Measurements from ENCODE around the gene HSPA4.

Gene HSPA4

DNA sequence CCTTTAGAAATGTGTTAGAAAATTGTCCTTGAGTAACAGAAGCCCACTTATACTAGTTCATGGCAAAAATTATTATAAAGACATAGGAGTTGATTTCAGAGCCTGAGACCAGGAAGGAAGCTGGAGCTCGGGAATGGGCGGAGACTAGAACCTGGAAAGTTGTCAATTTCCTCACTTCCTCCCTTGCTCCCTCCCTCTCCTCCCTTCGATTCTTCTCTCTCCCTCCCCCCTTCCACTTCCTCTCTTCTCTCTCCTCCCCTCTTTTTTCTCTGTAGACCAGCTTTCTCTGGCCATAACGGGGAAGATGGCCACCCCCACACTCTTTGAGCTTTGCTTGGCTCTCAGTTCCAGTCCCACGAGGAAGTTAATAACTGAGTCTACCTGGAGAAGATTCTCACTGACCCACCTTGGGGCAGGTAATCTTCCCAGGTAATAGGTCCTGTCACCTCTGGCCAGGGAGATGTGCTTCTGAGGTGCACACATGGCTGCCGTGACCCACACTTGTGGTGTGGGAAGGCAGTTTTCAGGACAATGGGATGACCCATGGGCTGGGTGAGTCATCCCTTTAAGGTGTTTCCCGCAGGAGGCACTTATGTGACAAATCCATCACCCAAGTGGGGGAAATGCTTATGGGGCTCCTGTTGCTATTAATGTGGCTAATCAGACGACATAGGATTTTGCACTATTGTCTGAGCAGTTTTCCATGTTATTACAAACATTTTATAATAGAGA lies 78.7 kb downstream of the HSPA4 start:
- TF ChIP-seq POLR2AphosphoS5 (IDR thresholded peaks at IDR 0.05; ENCODE audit: low read depth, low read length), result 0 out of 2 replicates have a peak, but pooled peaks have one; percentile 33
- no peak for TF ChIP-seq SIN3A (IDR thresholded peaks at IDR 0.05; ENCODE audit: borderline replicate concordance, insufficient read depth, low read length)
- no peak for TF ChIP-seq TAF1 (IDR thresholded peaks at IDR 0.05; ENCODE audit: borderline replicate concordance, insufficient read depth, low read length)
- TF ChIP-seq, protein P1, sequence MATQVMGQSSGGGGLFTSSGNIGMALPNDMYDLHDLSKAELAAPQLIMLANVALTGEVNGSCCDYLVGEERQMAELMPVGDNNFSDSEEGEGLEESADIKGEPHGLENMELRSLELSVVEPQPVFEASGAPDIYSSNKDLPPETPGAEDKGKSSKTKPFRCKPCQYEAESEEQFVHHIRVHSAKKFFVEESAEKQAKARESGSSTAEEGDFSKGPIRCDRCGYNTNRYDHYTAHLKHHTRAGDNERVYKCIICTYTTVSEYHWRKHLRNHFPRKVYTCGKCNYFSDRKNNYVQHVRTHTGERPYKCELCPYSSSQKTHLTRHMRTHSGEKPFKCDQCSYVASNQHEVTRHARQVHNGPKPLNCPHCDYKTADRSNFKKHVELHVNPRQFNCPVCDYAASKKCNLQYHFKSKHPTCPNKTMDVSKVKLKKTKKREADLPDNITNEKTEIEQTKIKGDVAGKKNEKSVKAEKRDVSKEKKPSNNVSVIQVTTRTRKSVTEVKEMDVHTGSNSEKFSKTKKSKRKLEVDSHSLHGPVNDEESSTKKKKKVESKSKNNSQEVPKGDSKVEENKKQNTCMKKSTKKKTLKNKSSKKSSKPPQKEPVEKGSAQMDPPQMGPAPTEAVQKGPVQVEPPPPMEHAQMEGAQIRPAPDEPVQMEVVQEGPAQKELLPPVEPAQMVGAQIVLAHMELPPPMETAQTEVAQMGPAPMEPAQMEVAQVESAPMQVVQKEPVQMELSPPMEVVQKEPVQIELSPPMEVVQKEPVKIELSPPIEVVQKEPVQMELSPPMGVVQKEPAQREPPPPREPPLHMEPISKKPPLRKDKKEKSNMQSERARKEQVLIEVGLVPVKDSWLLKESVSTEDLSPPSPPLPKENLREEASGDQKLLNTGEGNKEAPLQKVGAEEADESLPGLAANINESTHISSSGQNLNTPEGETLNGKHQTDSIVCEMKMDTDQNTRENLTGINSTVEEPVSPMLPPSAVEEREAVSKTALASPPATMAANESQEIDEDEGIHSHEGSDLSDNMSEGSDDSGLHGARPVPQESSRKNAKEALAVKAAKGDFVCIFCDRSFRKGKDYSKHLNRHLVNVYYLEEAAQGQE (IDR thresholded peaks at IDR 0.05; ENCODE audit: insufficient read depth in 1 of 2, low read depth in 2 of 2, low read length in 2 of 2), result no peak; a peak in 1 of 4 replicates
- no peak for TF ChIP-seq FOXP2 (optimal IDR thresholded peaks at IDR 0.05; ENCODE audit: borderline replicate concordance, extremely low read depth, extremely low read length, insufficient read depth)

DNA sequence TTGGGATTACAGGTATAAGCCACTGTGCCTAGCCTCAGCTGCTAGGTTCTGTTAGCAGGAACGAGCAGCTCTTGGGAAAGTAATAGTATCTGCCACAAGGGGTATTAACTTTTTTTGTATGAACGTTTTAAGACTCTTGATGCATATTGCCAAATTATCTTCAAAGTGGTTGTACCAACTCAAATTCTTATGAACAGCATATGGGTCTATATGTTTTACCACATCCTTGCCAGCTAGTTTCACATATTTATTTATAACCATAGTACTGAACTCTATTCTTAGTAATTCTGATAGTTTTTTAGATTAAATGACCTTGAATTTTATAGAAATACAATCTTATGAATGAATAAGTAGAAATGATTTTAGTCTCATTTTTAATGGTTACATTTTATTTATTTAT lies 80.9 kb downstream of the HSPA4 start:
- TF ChIP-seq, protein P1 (IDR thresholded peaks at IDR 0.05; ENCODE audit: insufficient read depth in 1 of 2, low read depth in 2 of 2, low read length in 2 of 2), result no peak
- TF ChIP-seq SIN3A (IDR thresholded peaks at IDR 0.05; ENCODE audit: borderline replicate concordance, insufficient read depth, low read length), result no peak
- TF ChIP-seq POLR2AphosphoS5 (IDR thresholded peaks at IDR 0.05; ENCODE audit: low read depth, low read length), result no peak
- no peak for TF ChIP-seq FOXP2 (optimal IDR thresholded peaks at IDR 0.05; ENCODE audit: borderline replicate concordance, extremely low read depth, extremely low read length, insufficient read depth)
- no peak for TF ChIP-seq TAF1 (IDR thresholded peaks at IDR 0.05; ENCODE audit: borderline replicate concordance, insufficient read depth, low read length)

DNA sequence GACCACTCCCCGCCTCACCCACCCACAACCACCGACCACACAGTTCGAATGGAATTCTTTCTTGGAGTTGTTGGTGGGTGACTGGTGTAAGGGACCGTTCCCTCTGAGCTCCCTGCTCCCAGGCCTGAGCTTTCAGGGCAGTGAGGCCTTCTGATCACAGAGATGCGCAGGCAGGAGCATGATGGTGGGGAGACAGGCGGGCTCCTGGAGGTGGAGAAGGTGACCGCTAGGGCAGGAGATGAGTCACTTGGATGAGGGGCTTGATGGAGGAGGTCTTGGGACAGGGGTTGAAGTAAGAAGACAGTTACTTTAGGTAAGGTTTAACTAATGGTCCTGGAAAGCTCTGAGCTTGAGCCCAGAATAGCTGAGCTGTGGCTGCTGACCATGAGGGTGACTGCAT lies 88.5 kb downstream of the HSPA4 start:
- TF ChIP-seq FOXP2 (optimal IDR thresholded peaks at IDR 0.05; ENCODE audit: borderline replicate concordance, extremely low read depth, extremely low read length, insufficient read depth), result no peak

DNA sequence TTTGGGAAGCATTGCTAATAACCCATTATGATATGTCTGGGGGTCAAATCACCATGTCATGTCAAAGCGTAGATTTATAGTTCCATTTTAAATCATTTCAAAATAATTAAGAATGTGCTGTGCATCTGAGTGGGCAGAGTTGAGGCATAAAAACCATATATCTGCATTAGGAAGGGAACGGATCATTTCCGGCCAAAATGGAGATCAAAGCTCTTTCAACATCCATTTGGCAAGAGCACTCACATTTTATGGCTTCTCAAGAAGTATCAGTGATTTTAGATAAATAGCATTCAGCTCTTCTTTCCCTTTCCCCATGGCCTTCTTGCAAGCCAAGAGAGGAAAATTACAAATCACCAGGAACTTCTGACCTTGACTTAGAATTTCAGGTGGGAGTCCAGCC lies 89.9 kb downstream of the HSPA4 start:
- TF ChIP-seq POLR2AphosphoS5 (IDR thresholded peaks at IDR 0.05; ENCODE audit: low read depth, low read length), result no peak
- no peak for TF ChIP-seq FOXP2 (optimal IDR thresholded peaks at IDR 0.05; ENCODE audit: borderline replicate concordance, extremely low read depth, extremely low read length, insufficient read depth)
- no peak for TF ChIP-seq SIN3A (IDR thresholded peaks at IDR 0.05; ENCODE audit: borderline replicate concordance, insufficient read depth, low read length)
- TF ChIP-seq, protein P1 (IDR thresholded peaks at IDR 0.05; ENCODE audit: insufficient read depth in 1 of 2, low read depth in 2 of 2, low read length in 2 of 2), result no peak
- TF ChIP-seq TAF1 (IDR thresholded peaks at IDR 0.05; ENCODE audit: borderline replicate concordance, insufficient read depth, low read length), result no peak

DNA sequence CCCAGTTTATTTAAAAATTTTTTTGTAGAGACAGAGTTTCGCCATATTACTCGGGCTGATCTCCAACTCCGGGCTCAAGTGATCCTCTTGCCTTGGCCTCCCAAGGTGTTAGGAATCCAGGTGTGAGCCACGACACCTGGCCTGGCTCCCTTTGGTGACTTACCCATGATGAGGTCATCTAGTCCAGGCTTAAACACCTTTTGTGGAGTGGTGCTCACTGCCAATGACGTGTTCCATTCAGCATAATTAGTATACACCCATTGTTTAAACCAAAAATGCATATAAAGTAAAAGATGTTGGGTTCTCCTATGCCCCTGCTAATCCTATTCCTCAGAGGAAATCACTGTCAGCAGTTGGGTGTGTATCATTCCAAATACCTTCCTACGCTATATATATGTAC lies 91.0 kb downstream of the HSPA4 start:
- TF ChIP-seq POLR2AphosphoS5 (IDR thresholded peaks at IDR 0.05; ENCODE audit: low read depth, low read length) (no peak), TAF1 (IDR thresholded peaks at IDR 0.05; ENCODE audit: borderline replicate concordance, insufficient read depth, low read length) (no peak), FOXP2 (optimal IDR thresholded peaks at IDR 0.05; ENCODE audit: borderline replicate concordance, extremely low read depth, extremely low read length, insufficient read depth) (no peak), SIN3A (IDR thresholded peaks at IDR 0.05; ENCODE audit: borderline replicate concordance, insufficient read depth, low read length) (no peak)
- TF ChIP-seq, protein P1 (IDR thresholded peaks at IDR 0.05; ENCODE audit: insufficient read depth in 1 of 2, low read depth in 2 of 2, low read length in 2 of 2), result no peak
